Dermis microvascular lymphatic vessel endothelial cell (primary cell): ENCODE results near the gene OTOL1. TPM values are rescaled to one million over a fixed set of nuclear protein-coding genes. Genes with fewer than 3 reads are reported as not detected.

Experiments
- DNase-seq, 2 donors: peaks; one replicate each; pipeline versions ENCODE4 v3.0.0 to v3.0.0-alpha.2; 2010; ENCODE audit warnings: low read depth in 2 of 2
- total RNA-seq: library from RNA; depleted of rRNA; stranded (reverse); fragments of >200 nt; gene quantifications from 2 replicates; pipeline ENCODE4 v1.2.1, GENCODE V29; 2014

Gene OTOL1
- total RNA-seq, 1 donor from 2014 or later: not detected

GRCh38 chr3:161540594-161540993, 44.0 kb downstream of the OTOL1 start:
- no peak for DNase-seq

GRCh38 chr3:161545824-161546223, 49.2 kb downstream of the OTOL1 start:
- no peak for DNase-seq

GRCh38 chr3:161548301-161548700, 51.7 kb downstream of the OTOL1 start:
- DNase-seq: no peak

- DNase-seq: no peak
Measured at GRCh38 chr3:161549261-161549660, 52.7 kb downstream of the OTOL1 start.

- DNase-seq: no peak
Measured at GRCh38 chr3:161550491-161551195, 54.0 kb downstream of the OTOL1 start.

GRCh38 chr3:161551697-161552096, 55.1 kb downstream of the OTOL1 start:
- DNase-seq: no peak

GRCh38 chr3:161552984-161553560, 56.5 kb downstream of the OTOL1 start:
- no peak for DNase-seq

Other genes with a start within 250 kb of the OTOL1 start
- not detected in 2 replicates for gene SPTSSB, start 125.3 kb upstream of the OTOL1 start, total RNA-seq